Keratinocyte (primary cell): ENCODE results near the gene EPHA1. TPM values are rescaled to one million over a fixed set of nuclear protein-coding genes. Genes with fewer than 3 reads are reported as not detected.
"Not testable (repeated sequence)": the region's sequence is repeated elsewhere in the genome, so short reads cannot be mapped to it uniquely, and the experiment has no call there.

ENCODE experiments used
- DNase-seq: peaks from one replicate; pipeline ENCODE4 v3.0.0-alpha.2; 2011; ENCODE audit warnings: low read depth, missing footprints, low spot score
- FAIRE-seq: peaks from 2 replicates; lab custom pipeline; 2011; peaks lifted over from hg19 to GRCh38; lab: Jason Lieb, UNC
- H2AFZ ChIP-seq: 2 replicates; pipeline ENCODE4 v1.6.0; 2012; ENCODE audit warnings: low read length, control low read depth, inconsistent platforms; ENCODE audit not compliant: control insufficient read depth
- H3K27ac ChIP-seq: 2 replicates; pipeline ENCODE4 v1.5.1; 2011; ENCODE audit warnings: low read length; ENCODE audit not compliant: control insufficient read depth, insufficient read depth
- H3K27me3 ChIP-seq: 3 replicates; pipeline ENCODE4 v1.6.0; 2011; ENCODE audit warnings: low read length; ENCODE audit not compliant: control insufficient read depth, insufficient read depth; ENCODE audit errors: extremely low read depth
- H3K36me3 ChIP-seq, 2 experiments: 2 replicates in 1 of 2; 3 replicates in 1 of 2; pipeline ENCODE4 v1.5.1; 2011; ENCODE audit warnings: low read length in 2 of 2, mild to moderate bottlenecking in 1 of 2; ENCODE audit not compliant: control insufficient read depth in 2 of 2, insufficient read depth in 2 of 2; ENCODE audit errors: extremely low read depth in 1 of 2
- H3K4me1 ChIP-seq: 3 replicates; pipeline ENCODE4 v1.5.1; 2011; ENCODE audit warnings: low read length; ENCODE audit not compliant: control insufficient read depth, insufficient read depth; ENCODE audit errors: extremely low read depth
- H3K4me2 ChIP-seq: 3 replicates; pipeline ENCODE4 v1.6.0; 2011; ENCODE audit warnings: low read depth, low read length; ENCODE audit not compliant: control insufficient read depth, insufficient read depth; ENCODE audit errors: extremely low read depth
- H3K4me3 ChIP-seq, 3 experiments: fragments of 200-600 bp in 1 of 3; sonication (generic) in 1 of 3; 2 replicates in 2 of 3; 3 replicates in 1 of 3; pipeline ENCODE4 v1.5.1; 2011 to 2016; ENCODE audit warnings: low read length in 3 of 3, mild to moderate bottlenecking in 3 of 3, control low read depth in 2 of 3, inconsistent platforms in 1 of 3, low read depth in 1 of 3, mixed read lengths in 1 of 3, mixed run types in 1 of 3, moderate library complexity in 1 of 3; ENCODE audit not compliant: control insufficient read depth in 2 of 3, insufficient read depth in 2 of 3; ENCODE audit errors: extremely low read depth in 1 of 3
- H3K79me2 ChIP-seq: 2 replicates; pipeline ENCODE4 v1.6.0; 2012; ENCODE audit warnings: low read length; ENCODE audit not compliant: control insufficient read depth, insufficient read depth
- H3K9ac ChIP-seq: 3 replicates; pipeline ENCODE4 v1.6.0; 2011; ENCODE audit warnings: low read length; ENCODE audit not compliant: control insufficient read depth, insufficient read depth; ENCODE audit errors: extremely low read depth
- H3K9me1 ChIP-seq: 3 replicates; pipeline ENCODE4 v1.6.0; 2011; ENCODE audit warnings: low read length; ENCODE audit not compliant: control insufficient read depth, insufficient read depth; ENCODE audit errors: extremely low read depth
- H3K9me3 ChIP-seq: 2 replicates; pipeline ENCODE4 v1.5.1; 2012; ENCODE audit warnings: low read depth, low read length; ENCODE audit not compliant: control insufficient read depth
- H4K20me1 ChIP-seq: 3 replicates; pipeline ENCODE4 v1.6.0; 2011; ENCODE audit warnings: low read length; ENCODE audit not compliant: control insufficient read depth, insufficient read depth; ENCODE audit errors: extremely low read depth
- EZH2 ChIP-seq: IDR thresholded peaks from one replicate; pipeline ENCODE4 v1.6.1; 2012; ENCODE audit warnings: inconsistent platforms, mild to moderate bottlenecking, low read length, moderate library complexity
- dilution Hi-C: fragments of 300-500 bp; cut with MboI; formaldehyde crosslinking; loops from one replicate; pipeline ENCODE4 v1.7.0; 2020; ENCODE audit warnings: low sequenced_read_pairs; ENCODE audit not compliant: extremely low pct_ligation_motif_present
- polyA plus RNA-seq, 5 experiments: library from polyadenylated mRNA; depleted of rRNA in 3 of 5; stranded (reverse) in 3 of 5; stranded (forward) in 1 of 5; unstranded in 1 of 5; fragments of >200 nt; gene quantifications; 1 replicate in 1 of 5; 2 replicates in 3 of 5; 3 replicates in 1 of 5; pipeline versions ENCODE4 v1.2.1 to v1.2.3, GENCODE V29; 2011 to 2012; ENCODE audit warnings: missing spikeins in 2 of 5, low read depth in 1 of 5, low replicate concordance in 1 of 5
- TF ChIP-seq, protein P1 (sequence below), 3 experiments: IDR thresholded peaks in 1 of 3; conservative IDR thresholded peaks in 1 of 3; optimal IDR thresholded peaks in 1 of 3; 2 replicates in 2 of 3; 3 replicates in 1 of 3; pipeline versions ENCODE3 to v1.5.1; 2011; ENCODE audit warnings: low read length in 3 of 3, mild to moderate bottlenecking in 3 of 3, moderate library complexity in 2 of 3, control low read depth in 1 of 3, inconsistent platforms in 1 of 3; ENCODE audit not compliant: insufficient read depth in 2 of 3; ENCODE audit errors: extremely low read depth in 1 of 3

Gene EPHA1
- polyA plus RNA-seq, 1 donor (not counting 4 experiments of a cell fraction or from before 2014, with no cell fraction given), result 31.9 TPM

DNA sequence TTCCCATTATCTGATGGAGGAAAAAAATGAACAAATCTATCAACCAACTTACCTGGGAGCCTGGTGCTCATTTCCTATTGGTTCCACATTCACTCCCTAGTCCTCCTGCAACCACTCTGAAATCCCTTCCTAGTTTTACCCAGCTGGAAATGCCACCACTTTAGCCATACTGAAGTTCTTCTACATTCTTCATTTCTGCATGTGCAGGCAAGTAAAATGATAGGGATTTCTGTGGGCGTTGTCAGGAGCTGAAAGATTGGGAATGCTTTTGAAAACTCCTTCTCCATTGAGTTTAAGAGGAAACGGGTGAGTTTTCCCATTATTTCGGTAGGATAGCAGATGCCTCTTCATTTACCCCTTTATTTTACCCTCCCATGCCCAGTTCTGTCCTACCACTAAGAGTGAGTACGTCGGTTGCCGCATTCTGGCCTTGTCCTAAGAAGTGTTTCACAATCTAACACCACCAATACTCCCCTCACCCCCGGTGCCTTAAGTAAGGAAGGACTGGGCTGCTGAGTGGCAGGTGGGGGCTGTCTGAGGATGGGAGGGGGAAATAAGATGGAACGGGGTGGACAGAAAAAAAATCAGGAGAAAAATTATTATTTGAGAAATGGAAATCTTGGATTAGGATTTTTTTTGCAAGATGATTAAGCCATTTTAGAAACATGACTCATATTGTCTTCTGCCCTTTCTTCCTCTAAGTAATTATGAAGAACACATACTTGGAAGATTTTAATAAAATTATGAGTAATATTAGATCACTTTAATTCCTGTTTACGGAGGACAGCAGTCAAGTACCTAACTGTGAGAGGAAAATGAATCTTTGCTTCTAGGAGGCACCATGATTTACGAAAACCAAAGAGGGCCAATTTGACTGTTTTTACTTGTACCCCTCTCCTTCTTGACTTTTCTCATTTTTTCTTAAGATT, 21.4 kb upstream of the EPHA1 start:
- Histone ChIP-seq H3K9me3 (no peaks in the 10 kb centered on the region), H3K4me3 (peak overlapping the region; percentile 16 to 56 (median 47)), H3K4me1 (peaks cover 29% of the 10 kb centered on the region), H3K9ac (peak overlapping the region; percentile 65), H3K27me3 (no peaks in the 10 kb centered on the region), H3K36me3 (no peaks in the 10 kb centered on the region), H3K79me2 (no peaks in the 10 kb centered on the region), H3K27ac (peak overlapping the region; percentile 94), H2AFZ (peak overlapping the region; percentile 89), H3K4me2 (peak overlapping the region; percentile 71), H4K20me1 (no peaks in the 10 kb centered on the region), H3K9me1 (no peaks in the 10 kb centered on the region)
- DNase-seq (peak; percentile 65), FAIRE-seq (peak; percentile 87)
- dilution Hi-C loops, result no loop called here
- TF ChIP-seq EZH2, result no peak
- TF ChIP-seq, protein P1, sequence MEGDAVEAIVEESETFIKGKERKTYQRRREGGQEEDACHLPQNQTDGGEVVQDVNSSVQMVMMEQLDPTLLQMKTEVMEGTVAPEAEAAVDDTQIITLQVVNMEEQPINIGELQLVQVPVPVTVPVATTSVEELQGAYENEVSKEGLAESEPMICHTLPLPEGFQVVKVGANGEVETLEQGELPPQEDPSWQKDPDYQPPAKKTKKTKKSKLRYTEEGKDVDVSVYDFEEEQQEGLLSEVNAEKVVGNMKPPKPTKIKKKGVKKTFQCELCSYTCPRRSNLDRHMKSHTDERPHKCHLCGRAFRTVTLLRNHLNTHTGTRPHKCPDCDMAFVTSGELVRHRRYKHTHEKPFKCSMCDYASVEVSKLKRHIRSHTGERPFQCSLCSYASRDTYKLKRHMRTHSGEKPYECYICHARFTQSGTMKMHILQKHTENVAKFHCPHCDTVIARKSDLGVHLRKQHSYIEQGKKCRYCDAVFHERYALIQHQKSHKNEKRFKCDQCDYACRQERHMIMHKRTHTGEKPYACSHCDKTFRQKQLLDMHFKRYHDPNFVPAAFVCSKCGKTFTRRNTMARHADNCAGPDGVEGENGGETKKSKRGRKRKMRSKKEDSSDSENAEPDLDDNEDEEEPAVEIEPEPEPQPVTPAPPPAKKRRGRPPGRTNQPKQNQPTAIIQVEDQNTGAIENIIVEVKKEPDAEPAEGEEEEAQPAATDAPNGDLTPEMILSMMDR (optimal IDR thresholded peaks at IDR 0.05 in 1 of 3, IDR thresholded peaks at IDR 0.05 in 1 of 3, conservative IDR thresholded peaks at IDR 0.05 in 1 of 3; ENCODE audit: extremely low read depth in 1 of 3, insufficient read depth in 2 of 3, low read length in 3 of 3), result no peak

GRCh38 chr7:143426479-143427142, 18.0 kb upstream of the EPHA1 start:
- no peak for TF ChIP-seq EZH2
- TF ChIP-seq, protein P1 (optimal IDR thresholded peaks at IDR 0.05 in 1 of 3, IDR thresholded peaks at IDR 0.05 in 1 of 3, conservative IDR thresholded peaks at IDR 0.05 in 1 of 3; ENCODE audit: extremely low read depth in 1 of 3, insufficient read depth in 2 of 3, low read length in 3 of 3), result no peak
- FAIRE-seq, result no peak
- Histone ChIP-seq H3K4me1 (peaks cover 17% of the 10 kb centered on the region), H3K79me2 (no peaks in the 10 kb centered on the region), H3K27me3 (no peaks in the 10 kb centered on the region), H3K9ac (no peak overlapping the region), H3K9me1 (no peaks in the 10 kb centered on the region), H3K36me3 (no peaks in the 10 kb centered on the region), H3K4me3 (no peak overlapping the region), H4K20me1 (no peaks in the 10 kb centered on the region), H3K9me3 (no peaks in the 10 kb centered on the region), H2AFZ (no peak overlapping the region), H3K27ac (no peak overlapping the region), H3K4me2 (no peak overlapping the region)
- dilution Hi-C loops, result no loop called here
- DNase-seq, result no peak

DNA sequence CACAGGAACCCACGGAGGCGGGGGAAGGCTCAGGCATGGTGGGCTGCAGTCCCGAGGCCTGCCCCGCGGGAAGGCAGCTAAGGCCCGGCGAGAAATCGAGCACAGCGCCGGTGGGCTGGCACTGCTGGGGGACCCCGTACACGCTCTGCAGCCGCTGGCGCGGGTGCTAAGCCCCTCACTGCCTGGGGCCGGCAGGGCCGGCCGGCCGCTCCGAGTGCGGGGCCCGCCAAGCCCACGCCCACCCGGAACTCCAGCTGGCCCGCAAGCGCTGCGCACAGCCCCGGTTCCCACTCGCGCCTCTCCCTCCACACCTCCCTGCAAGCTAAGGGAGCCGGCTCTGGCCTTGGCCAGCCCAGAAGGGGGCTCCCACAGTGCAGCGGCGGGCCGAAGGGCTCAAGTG, 15.8 kb upstream of the EPHA1 start:
- H3K4me2 ChIP-seq, FAIRE-seq, H3K27ac ChIP-seq, H4K20me1 ChIP-seq, H3K9me3 ChIP-seq, H3K79me2 ChIP-seq, H3K36me3 ChIP-seq, DNase-seq, H3K9ac ChIP-seq, H3K9me1 ChIP-seq, H2AFZ ChIP-seq, H3K4me1 ChIP-seq, H3K27me3 ChIP-seq, dilution Hi-C loops, H3K4me3 ChIP-seq: not testable (repeated sequence)
